ENCODE measurements around the gene STEAP3.

GRCh38 chr2:119293254-119293653 lies 69.6 kb downstream of the STEAP3 start:
- TF ChIP-seq CTCF (IDR thresholded peaks at IDR 0.05) (no peak), POLR2A (IDR thresholded peaks at IDR 0.05) (no peak)

All from right lobe of liver (tissue), 4 donors.